A549 (cell line): Measurements from ENCODE around the gene IL2RG. TPM values are rescaled to one million over a fixed set of nuclear protein-coding genes. Genes with fewer than 3 reads are reported as not detected.

Source experiments
- ATAC-seq, 2 experiments: fragments of 200-7000 bp in 1 of 2; fragments of >200 bp in 1 of 2; cut with Nextera tagmentation in 1 of 2; cut with Tn5 transposase in 1 of 2; 3 replicates each; pipeline versions ENCODE4 v1.8.0 to v1.9.1; 2018 to 2020; ENCODE audit warnings: mild to moderate bottlenecking in 1 of 2, moderate library complexity in 1 of 2
- CTCF ChIA-PET: fragments of 300-600 bp; sonication (Branson Sonifier 250); formaldehyde crosslinking; extraction: SDS; loops from one replicate; lab custom pipeline; 2021; ENCODE audit warnings: antibody characterized with exemption, inconsistent platforms; lab: Yijun Ruan, JAX
- POLR2A ChIA-PET: fragments of 350-600 bp; formaldehyde crosslinking; extraction: SDS; loops from one replicate; lab custom pipeline; 2021; ENCODE audit warnings: antibody characterized with exemption, inconsistent platforms; lab: Yijun Ruan, JAX
- DNase-seq, 2 experiments: peaks; one replicate each; pipeline versions ENCODE4 v3.0.0 to v3.0.0-alpha.2; 2011 to 2016; ENCODE audit warnings: low read depth in 1 of 2, low spot score in 1 of 2
- FAIRE-seq: peaks from 2 replicates; lab custom pipeline; 2011; peaks lifted over from hg19 to GRCh38; lab: Jason Lieb, UNC
- H3K27ac ChIP-seq, 2 experiments: fragments of >200 bp; sonication (Bioruptor Twin); formaldehyde crosslinking; 3 replicates each; pipeline ENCODE4 v1.5.1; 2016 to 2017
- H3K4me1 ChIP-seq: fragments of >200 bp; sonication (Bioruptor Twin); formaldehyde crosslinking; 3 replicates; pipeline ENCODE4 v1.6.1; 2016
- H3K4me2 ChIP-seq: fragments of >200 bp; sonication (Bioruptor Twin); formaldehyde crosslinking; 3 replicates; pipeline ENCODE4 v1.6.1; 2016
- H3K4me3 ChIP-seq: fragments of >200 bp; sonication (Bioruptor Twin); formaldehyde crosslinking; 3 replicates; pipeline ENCODE4 v1.5.1; 2016
- H3K9me3 ChIP-seq: fragments of >200 bp; sonication (Bioruptor Twin); formaldehyde crosslinking; 3 replicates; pipeline ENCODE4 v1.6.1; 2016
- CBX8 ChIP-seq: fragments of 200-600 bp; sonication (generic); IDR thresholded peaks from 2 replicates; pipeline ENCODE4 v1.6.1; 2016
- CEBPB ChIP-seq, 2 experiments: fragments of >200 bp in 1 of 2; sonication (Bioruptor Twin) in 1 of 2; formaldehyde crosslinking in 1 of 2; IDR thresholded peaks; 2 replicates each; pipeline ENCODE4 v1.6.1; 2012 to 2016
- CHD4 ChIP-seq: fragments of 200-600 bp; sonication (generic); IDR thresholded peaks from 2 replicates; pipeline ENCODE4 v1.6.1; 2016; ENCODE audit warnings: antibody characterized with exemption, mild to moderate bottlenecking, borderline replicate concordance
- E2F6 ChIP-seq: IDR thresholded peaks from 2 replicates; pipeline ENCODE4 v1.6.1; 2012; ENCODE audit warnings: low read depth, borderline replicate concordance
- EHF ChIP-seq: fragments of 250-450 bp; sonication (Bioruptor Pico); IDR thresholded peaks from 2 replicates; pipeline ENCODE4 v1.5.0; 2020; ENCODE audit warnings: mild to moderate bottlenecking
- ELK1 ChIP-seq: fragments of 150-350 bp; IDR thresholded peaks from 2 replicates; pipeline ENCODE4 v1.6.1; 2014; ENCODE audit warnings: low read depth, mild to moderate bottlenecking, low read length
- EP300 ChIP-seq, 2 experiments: fragments of >200 bp; sonication (Bioruptor Twin); formaldehyde crosslinking; IDR thresholded peaks; 2 replicates in 1 of 2; 3 replicates in 1 of 2; pipeline ENCODE4 v1.6.1; 2016 to 2017
- FOSB ChIP-seq: fragments of 250-450 bp; sonication (Bioruptor Pico); IDR thresholded peaks from 2 replicates; pipeline ENCODE4 v1.5.0; 2020; ENCODE audit warnings: mild to moderate bottlenecking, moderate library complexity
- HDAC2 ChIP-seq: fragments of 200-600 bp; sonication (generic); IDR thresholded peaks from 2 replicates; pipeline ENCODE4 v1.6.1; 2016
- HEYL ChIP-seq: fragments of 250-450 bp; sonication (Bioruptor Pico); IDR thresholded peaks from 2 replicates; pipeline ENCODE4 v1.8.0; 2021; ENCODE audit warnings: mild to moderate bottlenecking, moderate library complexity
- HOXB13 ChIP-seq: fragments of 250-450 bp; sonication (Bioruptor Pico); IDR thresholded peaks from 2 replicates; pipeline ENCODE4 v1.5.0; 2020; ENCODE audit warnings: low read depth, mild to moderate bottlenecking, moderate library complexity
- JUN ChIP-seq, 2 experiments: fragments of >200 bp; sonication (Bioruptor Twin); formaldehyde crosslinking; IDR thresholded peaks; 2 replicates in 1 of 2; 3 replicates in 1 of 2; pipeline ENCODE4 v1.6.1; 2016 to 2017
- KDM5A ChIP-seq: fragments of 200-600 bp; sonication (generic); IDR thresholded peaks from 2 replicates; pipeline ENCODE4 v1.6.1; 2016; ENCODE audit warnings: antibody characterized with exemption, mild to moderate bottlenecking
- MAFK ChIP-seq: fragments of 450-650 bp; IDR thresholded peaks from 2 replicates; pipeline ENCODE4 v1.6.1; 2014; ENCODE audit not compliant: partially characterized antibody
- MAX ChIP-seq: IDR thresholded peaks from 2 replicates; pipeline ENCODE4 v1.6.1; 2012
- NPAS2 ChIP-seq: fragments of 250-450 bp; sonication (Bioruptor Pico); IDR thresholded peaks from 2 replicates; pipeline ENCODE4 v1.8.0; 2022; ENCODE audit warnings: mild to moderate bottlenecking, moderate library complexity, borderline replicate concordance
- PBX3 ChIP-seq: IDR thresholded peaks from 2 replicates; pipeline ENCODE4 v1.6.1; 2012
- PHF8 ChIP-seq: fragments of 200-600 bp; sonication (generic); IDR thresholded peaks from 2 replicates; pipeline ENCODE4 v1.6.1; 2016; ENCODE audit warnings: low read depth, mild to moderate bottlenecking, antibody characterized with exemption, moderate library complexity, borderline replicate concordance
- RAD21 ChIP-seq, 2 experiments: fragments of >200 bp in 1 of 2; sonication (Bioruptor Twin) in 1 of 2; formaldehyde crosslinking in 1 of 2; IDR thresholded peaks in 1 of 2; conservative IDR thresholded peaks in 1 of 2; 2 replicates in 1 of 2; 3 replicates in 1 of 2; pipeline ENCODE4 v1.6.1; 2012 to 2018; ENCODE audit warnings: inconsistent platforms in 1 of 2
- RARB ChIP-seq: fragments of 250-450 bp; sonication (Bioruptor Pico); IDR thresholded peaks from 2 replicates; pipeline ENCODE4 v1.8.0; 2021; ENCODE audit warnings: mild to moderate bottlenecking, moderate library complexity
- REST ChIP-seq: fragments of 200-600 bp; sonication (generic); IDR thresholded peaks from 2 replicates; pipeline ENCODE4 v1.6.1; 2016; ENCODE audit warnings: antibody characterized with exemption, mild to moderate bottlenecking, moderate library complexity
- RFX5 ChIP-seq: fragments of 450-650 bp; IDR thresholded peaks from 2 replicates; pipeline ENCODE4 v1.7.1; 2014; ENCODE audit warnings: antibody characterized with exemption, mild to moderate bottlenecking, moderate library complexity
- RNF2 ChIP-seq: fragments of 200-600 bp; sonication (generic); IDR thresholded peaks from 2 replicates; pipeline ENCODE4 v1.6.1; 2016; ENCODE audit warnings: low read depth, mild to moderate bottlenecking, antibody characterized with exemption, moderate library complexity, borderline replicate concordance
- TFCP2L1 ChIP-seq: fragments of 250-450 bp; sonication (Bioruptor Pico); IDR thresholded peaks from 2 replicates; pipeline ENCODE4 v1.5.0; 2021; ENCODE audit warnings: mild to moderate bottlenecking
- USF2 ChIP-seq: fragments of 450-650 bp; IDR thresholded peaks from 2 replicates; pipeline ENCODE4 v1.6.1; 2014; ENCODE audit warnings: antibody characterized with exemption
- ZFP36 ChIP-seq: fragments of 450-650 bp; IDR thresholded peaks from 2 replicates; pipeline ENCODE4 v1.6.1; 2014; ENCODE audit warnings: borderline replicate concordance; ENCODE audit not compliant: partially characterized antibody
- ZSCAN20 ChIP-seq: fragments of 250-450 bp; sonication (Bioruptor Pico); IDR thresholded peaks from 2 replicates; pipeline ENCODE4 v1.8.0; 2022; ENCODE audit warnings: mild to moderate bottlenecking, moderate library complexity
- WGBS: methylation state at CpG from one replicate; pipeline ENCODE4 v1.1.6; 2017; ENCODE audit errors: missing lambda C conversion rate; 5-methylcytosine and 5-hydroxymethylcytosine counted together
- polyA plus RNA-seq, 4 experiments: library from polyadenylated mRNA; depleted of rRNA in 3 of 4; stranded (reverse); fragments of >200 nt; fragmentation: RNase III in 1 of 4; extraction: RNeasy Plus Mini Kit Qiagen cat#74134 plus additional on column Dnase treatment in 1 of 4; gene quantifications; 2 replicates in 3 of 4; 3 replicates in 1 of 4; pipeline ENCODE4 v1.2.3, GENCODE V29; 2011 to 2017

Gene IL2RG
- polyA plus RNA-seq, 2 of the 4 experiments (the other 2 are of a cell fraction) = 0.22 to 0.23 TPM

- Histone ChIP-seq H3K4me1 (peaks cover 6% of the 10 kb centered on the region; the same call in 2 of the 3 replicates), H3K27ac (no peak overlapping the region), H3K4me2 (no peak overlapping the region), H3K9me3 (no peaks in the 10 kb centered on the region), H3K4me3 (no peak overlapping the region)
- no peak for FAIRE-seq
- ChIA-PET CTCF (interaction anchor here (0.8 to 2.4 kb wide), 4 partner anchors 12 to 29 kb away, joined by 3 to 9 read pairs (median 5); no protein-coding TSS in a partner anchor), POLR2A (no interaction called here)
- peak in 1 of 2 experiments; percentile 34; a peak in 3 of 6 replicates for ATAC-seq
- no peak for DNase-seq
- WGBS = 70% methylated on average over 15 of the region's 31 CpGs
- no peak for TF ChIP-seq REST
- no peak for TF ChIP-seq NPAS2 (CRISPR knock-in tag)
- no peak for TF ChIP-seq E2F6
- no peak for TF ChIP-seq ZFP36
- no peak for TF ChIP-seq PHF8
- no peak for TF ChIP-seq CHD4
- TF ChIP-seq USF2 = no peak
- TF ChIP-seq ZSCAN20 = no peak
- TF ChIP-seq RAD21 (conservative IDR thresholded peaks at IDR 0.05 in 1 of 2, IDR thresholded peaks at IDR 0.05 in 1 of 2) = no peak
Measured at GRCh38 chrX:71100581-71101505, 10.5 kb downstream of the IL2RG start.

- no peak for FAIRE-seq
- CTCF ChIA-PET = interaction anchor here (0.5 to 2.4 kb wide), 7 partner anchors 9 to 116 kb away, joined by 3 to 9 read pairs (median 4); partner anchors contain the start of genes IL2RG and MED12
- 61% methylated on average over 3 of the region's 4 CpGs for WGBS
Measured at GRCh38 chrX:71099736-71100135, 11.6 kb downstream of the IL2RG start.

More at GRCh38 chrX:71099736-71100135, 11.6 kb downstream of the IL2RG start:
- Histone ChIP-seq H3K9me3 (no peaks in the 10 kb centered on the region), H3K4me1 (peaks cover 6% of the 10 kb centered on the region; the same call in 2 of the 3 replicates), H3K27ac (no peak overlapping the region), H3K4me3 (no peak overlapping the region), H3K4me2 (no peak overlapping the region)
- ATAC-seq (no peak), DNase-seq (no peak)
- POLR2A ChIA-PET = interaction anchor here (1.3 kb wide), 1 partner anchor 18 kb away, joined by 3 read pairs; the partner anchor contains the start of gene MED12
- no peak for TF ChIP-seq RARB (CRISPR knock-in tag)
- TF ChIP-seq TFCP2L1 (CRISPR knock-in tag) = no peak
- no peak for TF ChIP-seq CEBPB (IDR thresholded peaks at IDR 0.05)
- TF ChIP-seq FOSB (CRISPR knock-in tag) = no peak
- no peak for TF ChIP-seq HDAC2
- TF ChIP-seq EP300 (IDR thresholded peaks at IDR 0.05) = no peak
- no peak for TF ChIP-seq EHF
- TF ChIP-seq CBX8 = no peak
- no peak for TF ChIP-seq HEYL (CRISPR knock-in tag)
- no peak for TF ChIP-seq RNF2
- no peak for TF ChIP-seq RFX5
- TF ChIP-seq PBX3 = no peak
- TF ChIP-seq MAX = no peak
- TF ChIP-seq HOXB13 = no peak
- TF ChIP-seq JUN (IDR thresholded peaks at IDR 0.05) = no peak
- TF ChIP-seq MAFK = no peak
- no peak for TF ChIP-seq KDM5A
- no peak for TF ChIP-seq ELK1
